Left lung (tissue), 10 donors: ENCODE data around the gene PIR. TPM values are rescaled to one million over a fixed set of nuclear protein-coding genes. Genes with fewer than 3 reads are reported as not detected.
A peak's percentile ranks its signal among the peaks of the same experiment; 100 is the strongest.

Experiments
- ATAC-seq: fragments of 200-7000 bp; cut with Tn5 transposase; one replicate; pipeline ENCODE4 v1.9.1; 2020; ENCODE audit warnings: moderate library complexity
- DNase-seq, 4 donors: peaks; one replicate each; pipeline ENCODE4 v3.0.0-alpha.2; 2013 to 2020
- H3K27ac ChIP-seq, 2 donors: fragments of 200-600 bp; sonication (generic) in 1 of 2; one replicate each; pipeline versions ENCODE4 v1.5.0 to v1.8.0; 2020 to 2021
- H3K27me3 ChIP-seq, 2 donors: fragments of 200-600 bp; sonication (generic) in 1 of 2; one replicate each; pipeline versions ENCODE4 v1.5.0 to v1.8.0; 2020 to 2021
- H3K36me3 ChIP-seq, 2 donors: fragments of 200-600 bp; sonication (generic) in 1 of 2; one replicate each; pipeline versions ENCODE4 v1.5.0 to v1.8.0; 2020 to 2021
- H3K4me1 ChIP-seq, 2 donors: fragments of 200-600 bp; one replicate each; pipeline ENCODE4 v1.8.0; 2021
- H3K4me3 ChIP-seq, 2 donors: fragments of 200-600 bp; sonication (generic) in 1 of 2; one replicate each; pipeline versions ENCODE4 v1.5.0 to v1.8.0; 2020 to 2021; ENCODE audit warnings: mild to moderate bottlenecking in 1 of 2
- H3K9me3 ChIP-seq, 2 donors: fragments of 200-600 bp; sonication (generic) in 1 of 2; one replicate each; pipeline versions ENCODE4 v1.5.0 to v1.8.0; 2020 to 2021
- CTCF ChIP-seq, 2 donors: fragments of 200-600 bp; sonication (generic) in 1 of 2; IDR thresholded peaks; one replicate each; pipeline versions ENCODE4 v1.5.0 to v1.8.0; 2021; ENCODE audit warnings: antibody characterized with exemption in 2 of 2
- intact Hi-C, 2 donors: fragments of 100-400 bp; cut with DNase I; formaldehyde crosslinking; loops; one replicate each; pipeline versions ENCODE4 v1.11.2 to v1.14.2; 2022
- polyA plus RNA-seq, 6 donors: library from polyadenylated mRNA; unstranded; fragments of 120-200 nt; gene quantifications; one replicate each; pipeline ENCODE4 v1.2.1, GENCODE V29; 2013; ENCODE audit not compliant: insufficient read length in 6 of 6
- total RNA-seq, 2 donors: library from RNA; stranded (reverse); fragmentation: NEBNext Ultra II Directional; extraction: Animal tissue kit (Norgen Biotek cat#: 25700); gene quantifications; one replicate each; pipeline ENCODE4 v1.2.1, GENCODE V29; 2021
- donor health status: DM: no; HTN: yes; CAD: no.
- donor health status: DM: no; HTN: no; CAD: no.

PIR gene
- total and polyA plus RNA-seq, 8 donors, result 8.0 to 32.7 (median 10.5) TPM

GRCh38 chrX:15399962-15400391 lies 93.2 kb downstream of the PIR start:
- intact Hi-C loops, result no loop called here
- Histone ChIP-seq H3K27ac (no peak overlapping the region), H3K27me3 (no peaks in the 10 kb centered on the region), H3K9me3 (no peaks in the 10 kb centered on the region), H3K36me3 (no peaks in the 10 kb centered on the region), H3K4me3 (no peak overlapping the region), H3K4me1 (peaks cover 0 to 3% of the 10 kb centered on the region in 2 donors)
- no peak for TF ChIP-seq CTCF (IDR thresholded peaks at IDR 0.05)
- peak in 2 of 4 donors; percentile 59 to 72 for DNase-seq
- ATAC-seq, result no peak

- Histone ChIP-seq H3K27me3 (no peaks in the 10 kb centered on the region), H3K9me3 (no peaks in the 10 kb centered on the region), H3K4me3 (no peak overlapping the region), H3K4me1 (no peaks in the 10 kb centered on the region), H3K27ac (no peak overlapping the region), H3K36me3 (no peaks in the 10 kb centered on the region)
- no peak for TF ChIP-seq CTCF (IDR thresholded peaks at IDR 0.05)
- no peak for ATAC-seq
- no peak for DNase-seq
- intact Hi-C loops, result no loop called here
Observed at GRCh38 chrX:15398874-15399273, 94.3 kb downstream of the PIR start.

GRCh38 chrX:15395789-15396188 lies 97.3 kb downstream of the PIR start:
- H3K9me3 ChIP-seq, result no peaks in the 10 kb centered on the region
- intact Hi-C loops, result no loop called here
- no peak overlapping the region for H3K4me3 ChIP-seq
- no peak overlapping the region for H3K27ac ChIP-seq
- no peak for DNase-seq
- no peak for TF ChIP-seq CTCF (IDR thresholded peaks at IDR 0.05)
- H3K4me1 ChIP-seq, result no peaks in the 10 kb centered on the region
- no peak for ATAC-seq
- no peaks in the 10 kb centered on the region for H3K36me3 ChIP-seq
- H3K27me3 ChIP-seq, result no peaks in the 10 kb centered on the region

GRCh38 chrX:15391850-15392249 lies 101.3 kb downstream of the PIR start:
- DNase-seq (no peak), ATAC-seq (no peak)
- no peaks in the 10 kb centered on the region for H3K4me1 ChIP-seq
- no peaks in the 10 kb centered on the region for H3K36me3 ChIP-seq
- H3K4me3 ChIP-seq, result no peak overlapping the region
- intact Hi-C loops, result no loop called here
- no peaks in the 10 kb centered on the region for H3K27me3 ChIP-seq
- no peak for TF ChIP-seq CTCF (IDR thresholded peaks at IDR 0.05)
- H3K27ac ChIP-seq, result no peak overlapping the region
- no peaks in the 10 kb centered on the region for H3K9me3 ChIP-seq

GRCh38 chrX:15384304-15384703 lies 108.8 kb downstream of the PIR start, which contains the start of gene VEGFD:
VEGFD (minus strand) TSS chrX:15384413; CDS start chrX:15383946, 467 bp downstream.
- no peak for TF ChIP-seq CTCF (IDR thresholded peaks at IDR 0.05)
- no peaks in the 10 kb centered on the region for H3K36me3 ChIP-seq
- DNase-seq, result peak in 2 of 4 donors; percentile 56 to 71
- H3K9me3 ChIP-seq, result no peaks in the 10 kb centered on the region
- no peaks in the 10 kb centered on the region for H3K4me1 ChIP-seq
- H3K4me3 ChIP-seq, result no peak within 1 kb of the TSS
- intact Hi-C loops, result no loop called here
- no peak within 1 kb of the TSS for H3K27ac ChIP-seq
- no peaks in the 10 kb centered on the region for H3K27me3 ChIP-seq
- no peak for ATAC-seq
